Activated CD8-positive, alpha-beta T cell treated with anti-CD3 and anti-CD28 coated beads, Interleukin-2, amount 10 ng/mL, durations not matched to agents 7 days and 5 days (primary cell): ENCODE results near the gene CDR2. TPM values are rescaled to one million over a fixed set of nuclear protein-coding genes. Genes with fewer than 3 reads are reported as not detected.

Experiments used
- ATAC-seq: fragments of 150-1000 bp; cut with Tn5 transposase; one replicate; pipeline ENCODE4 v1.10.0; 2021; ENCODE audit warnings: moderate library complexity
- CTCF ChIA-PET: fragments of 350-600 bp; sonication (Branson Sonifier 250); formaldehyde crosslinking; loops from one replicate; lab custom pipeline; 2021; ENCODE audit warnings: antibody characterized with exemption; lab: Charles Lee
- POLR2A ChIA-PET: fragments of 350-600 bp; sonication (Branson Sonifier 250); formaldehyde crosslinking; loops from one replicate; lab custom pipeline; 2021; ENCODE audit warnings: antibody characterized with exemption; lab: Charles Lee
- DNase-seq: peaks from one replicate; pipeline ENCODE4 v3.0.0-alpha.2; 2020
- H3K27ac Mint-ChIP-seq: one replicate; pipeline ENCODE4 v1.8.0; 2021; ENCODE audit warnings: mild to moderate bottlenecking, mixed read lengths
- H3K27me3 Mint-ChIP-seq: one replicate; pipeline ENCODE4 v1.8.0; 2021; ENCODE audit warnings: low read depth, mixed read lengths
- H3K36me3 Mint-ChIP-seq: one replicate; pipeline ENCODE4 v1.8.0; 2021; ENCODE audit warnings: low read depth, mixed read lengths
- H3K4me1 Mint-ChIP-seq: one replicate; pipeline ENCODE4 v1.8.0; 2021; ENCODE audit warnings: low read depth, mixed read lengths
- H3K4me3 Mint-ChIP-seq: one replicate; pipeline ENCODE4 v1.8.0; 2021; ENCODE audit warnings: mild to moderate bottlenecking, mixed read lengths
- H3K9me3 Mint-ChIP-seq: one replicate; pipeline ENCODE4 v1.8.0; 2022; ENCODE audit warnings: mixed read lengths; ENCODE audit not compliant: insufficient read depth
- total RNA-seq, 2 experiments: library from RNA; stranded (reverse); gene quantifications; one replicate each; pipeline ENCODE4 v1.2.3, GENCODE V29; 2021

Gene CDR2
- total RNA-seq, 2 experiments from 2014 or later: 39.1 to 44.6 TPM

DNA sequence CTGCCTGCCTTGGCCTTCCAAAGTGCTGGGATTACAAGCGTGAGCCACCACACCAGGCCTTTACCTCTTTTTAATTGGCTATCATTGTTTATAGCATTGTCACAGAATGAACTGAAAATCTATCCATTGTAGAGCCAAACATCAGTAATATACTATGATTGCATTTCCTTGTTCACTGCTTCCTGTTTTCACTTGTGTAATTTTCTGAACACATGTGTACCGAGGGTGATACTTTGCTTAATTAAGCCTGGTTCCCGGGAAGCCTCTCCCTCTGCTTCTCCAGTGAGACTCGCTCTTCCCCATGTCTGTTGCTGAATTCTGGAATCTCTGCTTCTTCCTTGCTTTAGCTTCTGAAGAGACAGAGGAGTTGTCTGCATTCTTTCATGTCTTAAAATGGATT is 44.1 kb downstream of the CDR2 start:
- no peak overlapping the region for H3K4me3 Mint-ChIP-seq
- H3K4me1 Mint-ChIP-seq: peaks cover 2% of the 10 kb centered on the region
- DNase-seq (no peak), ATAC-seq (no peak)
- CTCF ChIA-PET: interaction anchor here (1.0 to 1.7 kb wide), 2 partner anchors 9 to 23 kb away, joined by 3 read pairs; no protein-coding TSS in a partner anchor
- peaks cover 61% of the 10 kb centered on the region for H3K36me3 Mint-ChIP-seq
- H3K27ac Mint-ChIP-seq: peak overlapping the region; percentile 46
- no peaks in the 10 kb centered on the region for H3K9me3 Mint-ChIP-seq
- POLR2A ChIA-PET: interaction anchor here (2.0 kb wide), 1 partner anchor 43 kb away, joined by 7 read pairs; no protein-coding TSS in a partner anchor
- H3K27me3 Mint-ChIP-seq: no peaks in the 10 kb centered on the region

DNA sequence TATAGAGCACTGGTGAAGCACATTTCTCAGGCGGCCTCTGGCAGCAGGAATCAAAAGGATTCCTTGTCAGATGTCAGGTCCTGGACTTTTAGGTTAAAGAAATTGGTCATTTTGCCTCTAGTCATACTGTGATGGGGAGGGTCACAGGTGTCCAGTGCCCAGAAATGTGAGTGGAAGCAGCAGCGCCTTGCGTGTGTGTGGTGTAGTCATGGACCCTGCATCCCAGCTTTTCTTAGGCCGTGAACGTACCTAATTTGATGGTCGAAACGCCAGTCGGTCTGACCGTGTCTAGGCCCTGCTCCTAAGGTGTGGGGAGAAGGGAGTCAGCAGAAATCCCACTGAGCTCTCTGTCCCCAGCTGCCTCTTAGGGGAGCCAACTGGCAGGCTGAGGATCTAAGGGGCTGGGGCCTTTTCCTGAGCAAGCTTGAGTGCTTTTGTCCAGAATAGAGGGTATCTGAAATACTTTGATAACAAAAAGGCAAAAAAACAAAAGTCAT is 45.2 kb downstream of the CDR2 start:
- peaks cover 50% of the 10 kb centered on the region for H3K36me3 Mint-ChIP-seq
- H3K9me3 Mint-ChIP-seq: no peaks in the 10 kb centered on the region
- H3K4me3 Mint-ChIP-seq: no peak overlapping the region
- ChIA-PET POLR2A (interaction anchor here (1.6 to 2.0 kb wide), 2 partner anchors 29 to 44 kb away, joined by 6 to 7 read pairs; no protein-coding TSS in a partner anchor), CTCF (interaction anchor here (1.1 to 1.7 kb wide), 2 partner anchors 24 to 28 kb away, joined by 3 read pairs; no protein-coding TSS in a partner anchor)
- ATAC-seq (no peak), DNase-seq (no peak)
- no peak overlapping the region for H3K27ac Mint-ChIP-seq
- peaks cover 2% of the 10 kb centered on the region for H3K4me1 Mint-ChIP-seq
- no peaks in the 10 kb centered on the region for H3K27me3 Mint-ChIP-seq

DNA sequence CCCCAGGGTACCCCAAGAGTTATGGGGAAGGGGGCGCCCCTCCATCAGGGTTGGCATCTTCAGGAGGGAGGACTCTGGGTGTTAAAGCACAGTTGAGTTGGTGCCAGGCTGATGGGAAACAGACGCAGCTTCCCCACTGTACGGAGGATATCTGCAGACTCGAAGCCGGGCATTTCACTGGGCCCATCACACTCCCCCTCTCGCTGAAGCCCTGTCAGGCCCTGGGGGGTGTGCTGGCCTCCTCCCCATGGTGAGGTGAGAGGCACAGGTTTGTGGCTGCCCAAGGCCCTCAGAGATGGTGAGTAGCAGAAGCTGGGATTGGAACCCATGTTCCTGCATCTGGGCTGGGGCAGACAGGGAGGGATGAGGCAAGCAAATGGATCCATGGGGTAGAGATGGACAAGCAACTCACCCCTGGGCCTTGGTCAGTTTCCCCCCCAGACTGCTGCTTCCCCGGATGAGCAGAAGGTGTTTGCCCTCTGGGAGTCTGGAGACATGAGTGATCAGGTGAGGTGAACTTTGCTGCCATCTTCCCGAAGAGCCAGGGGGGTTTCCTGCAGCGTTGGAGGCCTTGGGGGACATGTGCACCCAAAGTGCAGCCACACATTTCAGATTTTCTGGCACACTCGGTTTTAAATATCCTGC is 46.2 kb downstream of the CDR2 start:
- Mint-ChIP-seq H3K4me3 (no peak overlapping the region), H3K9me3 (no peaks in the 10 kb centered on the region), H3K27me3 (no peaks in the 10 kb centered on the region), H3K4me1 (peaks cover 2% of the 10 kb centered on the region), H3K27ac (no peak overlapping the region), H3K36me3 (peaks cover 44% of the 10 kb centered on the region)
- no peak for DNase-seq
- CTCF ChIA-PET: no interaction called here
- POLR2A ChIA-PET: interaction anchor here (1.6 to 2.0 kb wide), 2 partner anchors 30 to 45 kb away, joined by 6 to 7 read pairs; no protein-coding TSS in a partner anchor
- ATAC-seq: no peak

DNA sequence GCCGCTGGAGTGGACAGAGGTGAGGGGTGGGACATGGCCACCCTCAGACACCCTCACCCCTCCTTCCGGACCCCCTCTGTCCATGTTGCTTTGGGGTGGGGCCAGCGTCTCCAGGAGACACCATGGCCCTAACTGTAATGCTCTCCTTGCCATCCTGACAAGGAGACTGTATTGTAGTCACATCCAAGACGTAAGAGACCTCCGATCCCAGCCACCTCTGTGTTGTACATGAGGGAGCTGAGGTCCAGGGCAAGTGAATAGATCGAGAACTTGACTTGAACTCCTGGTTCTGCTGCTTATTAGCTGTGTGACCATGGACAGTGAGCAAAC is 47.0 kb downstream of the CDR2 start:
- Mint-ChIP-seq H3K4me3 (no peak overlapping the region), H3K27ac (no peak overlapping the region), H3K9me3 (no peaks in the 10 kb centered on the region), H3K4me1 (peaks cover 2% of the 10 kb centered on the region), H3K36me3 (peaks cover 41% of the 10 kb centered on the region), H3K27me3 (no peaks in the 10 kb centered on the region)
- no peak for ATAC-seq
- ChIA-PET POLR2A (interaction anchor here (1.6 kb wide), 1 partner anchor 31 kb away, joined by 6 read pairs; no protein-coding TSS in a partner anchor), CTCF (no interaction called here)
- no peak for DNase-seq

DNA sequence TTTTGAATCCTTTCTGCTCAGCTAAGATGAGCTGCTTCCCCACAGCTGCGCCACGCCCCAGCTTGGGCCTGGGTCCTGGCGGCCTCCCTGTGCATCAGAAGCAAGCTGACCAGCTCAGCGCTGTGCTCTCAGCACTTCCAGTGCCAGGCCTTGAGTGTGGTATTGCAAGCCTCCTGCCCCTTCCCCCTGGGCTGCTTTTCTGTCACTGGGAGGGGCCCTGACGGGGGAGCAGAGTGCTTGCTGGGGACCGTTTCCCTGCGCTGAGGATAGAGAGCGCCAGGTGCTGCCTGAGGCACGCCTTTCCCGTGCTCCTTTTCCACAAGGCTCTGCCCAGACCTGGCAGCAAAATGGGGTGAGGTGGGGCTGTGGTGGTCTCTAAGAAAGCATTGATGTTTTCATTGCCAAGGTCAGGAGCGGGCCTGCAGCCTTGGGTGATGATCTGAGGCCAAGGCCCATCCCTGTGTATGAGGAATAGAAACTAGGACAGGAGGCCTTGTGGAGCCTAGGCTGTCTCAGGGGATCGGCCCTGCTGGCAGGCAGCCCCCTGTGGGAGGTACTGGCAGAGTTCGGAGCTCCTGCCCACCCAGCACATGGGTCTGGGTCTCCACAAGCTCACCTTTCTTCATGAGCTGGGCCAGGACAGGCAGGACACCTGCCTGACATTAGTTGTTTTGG is 47.5 kb downstream of the CDR2 start:
- ChIA-PET POLR2A (no interaction called here), CTCF (no interaction called here)
- H3K36me3 Mint-ChIP-seq: peaks cover 36% of the 10 kb centered on the region
- H3K27me3 Mint-ChIP-seq: no peaks in the 10 kb centered on the region
- H3K9me3 Mint-ChIP-seq: no peaks in the 10 kb centered on the region
- ATAC-seq (no peak), DNase-seq (no peak)
- peaks cover 2% of the 10 kb centered on the region for H3K4me1 Mint-ChIP-seq
- no peak overlapping the region for H3K4me3 Mint-ChIP-seq
- no peak overlapping the region for H3K27ac Mint-ChIP-seq

DNA sequence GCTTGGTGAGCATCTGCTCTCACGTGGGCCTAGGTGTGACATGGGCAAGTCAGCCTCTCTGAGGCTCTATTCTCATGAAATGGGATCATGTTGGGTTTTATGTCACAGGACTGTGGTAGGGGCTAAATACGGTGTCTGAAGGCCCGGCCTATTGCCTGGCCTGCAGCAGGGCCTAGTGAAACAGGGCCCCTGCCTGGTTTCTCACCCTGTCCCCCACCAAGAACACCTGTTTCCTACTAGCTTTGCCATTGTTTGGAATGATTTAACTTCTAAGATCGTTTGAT is 48.1 kb downstream of the CDR2 start:
- POLR2A ChIA-PET: no interaction called here
- no peak overlapping the region for H3K4me3 Mint-ChIP-seq
- H3K27ac Mint-ChIP-seq: no peak overlapping the region
- CTCF ChIA-PET: no interaction called here
- no peak for DNase-seq
- ATAC-seq: no peak
- peaks cover 2% of the 10 kb centered on the region for H3K4me1 Mint-ChIP-seq
- no peaks in the 10 kb centered on the region for H3K9me3 Mint-ChIP-seq
- H3K36me3 Mint-ChIP-seq: peaks cover 33% of the 10 kb centered on the region
- H3K27me3 Mint-ChIP-seq: no peaks in the 10 kb centered on the region

DNA sequence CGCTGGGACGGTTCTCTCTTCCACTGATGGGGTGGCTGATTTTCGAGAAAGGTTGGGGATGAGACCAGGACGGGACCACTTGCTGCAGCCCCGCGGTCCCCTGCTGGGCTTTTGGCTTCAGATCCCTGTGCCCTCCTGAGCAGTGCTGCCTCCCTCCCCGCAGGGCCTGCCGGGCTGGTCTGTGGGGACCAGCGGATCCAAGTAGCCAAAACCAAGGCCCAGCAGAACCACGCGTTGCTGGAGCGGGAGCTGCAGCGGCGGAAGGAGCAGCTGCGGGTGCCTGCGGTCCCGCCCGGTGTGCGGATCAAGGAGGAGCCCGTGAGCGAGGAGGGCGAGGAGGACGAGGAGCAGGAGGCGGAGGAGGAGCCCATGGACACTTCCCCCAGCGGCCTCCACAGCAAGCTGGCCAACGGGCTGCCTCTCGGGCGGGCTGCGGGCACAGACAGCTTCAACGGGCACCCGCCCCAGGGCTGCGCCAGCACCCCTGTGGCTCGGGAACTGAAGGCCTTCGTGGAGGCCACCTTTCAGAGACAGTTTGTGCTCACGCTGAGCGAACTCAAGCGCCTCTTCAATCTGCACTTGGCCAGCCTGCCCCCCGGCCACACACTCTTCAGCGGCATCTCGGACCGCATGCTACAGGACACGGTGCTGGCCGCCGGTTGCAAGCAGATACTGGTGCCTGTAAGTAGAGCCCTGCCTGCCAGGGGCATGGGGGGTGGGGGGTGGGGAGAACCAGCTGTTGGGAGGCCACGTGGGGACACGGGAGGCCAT is 48.6 kb downstream of the CDR2 start:
- Mint-ChIP-seq H3K27ac (no peak overlapping the region), H3K36me3 (peaks cover 36% of the 10 kb centered on the region), H3K4me3 (no peak overlapping the region), H3K27me3 (no peaks in the 10 kb centered on the region), H3K4me1 (no peaks in the 10 kb centered on the region), H3K9me3 (no peaks in the 10 kb centered on the region)
- ATAC-seq (no peak), DNase-seq (no peak)
- ChIA-PET CTCF (interaction anchor here (0.7 kb wide), 1 partner anchor 10 kb away, joined by 3 read pairs; no protein-coding TSS in a partner anchor), POLR2A (interaction anchor here (0.5 kb wide), 1 partner anchor 10 kb away, joined by 3 read pairs; no protein-coding TSS in a partner anchor)

DNA sequence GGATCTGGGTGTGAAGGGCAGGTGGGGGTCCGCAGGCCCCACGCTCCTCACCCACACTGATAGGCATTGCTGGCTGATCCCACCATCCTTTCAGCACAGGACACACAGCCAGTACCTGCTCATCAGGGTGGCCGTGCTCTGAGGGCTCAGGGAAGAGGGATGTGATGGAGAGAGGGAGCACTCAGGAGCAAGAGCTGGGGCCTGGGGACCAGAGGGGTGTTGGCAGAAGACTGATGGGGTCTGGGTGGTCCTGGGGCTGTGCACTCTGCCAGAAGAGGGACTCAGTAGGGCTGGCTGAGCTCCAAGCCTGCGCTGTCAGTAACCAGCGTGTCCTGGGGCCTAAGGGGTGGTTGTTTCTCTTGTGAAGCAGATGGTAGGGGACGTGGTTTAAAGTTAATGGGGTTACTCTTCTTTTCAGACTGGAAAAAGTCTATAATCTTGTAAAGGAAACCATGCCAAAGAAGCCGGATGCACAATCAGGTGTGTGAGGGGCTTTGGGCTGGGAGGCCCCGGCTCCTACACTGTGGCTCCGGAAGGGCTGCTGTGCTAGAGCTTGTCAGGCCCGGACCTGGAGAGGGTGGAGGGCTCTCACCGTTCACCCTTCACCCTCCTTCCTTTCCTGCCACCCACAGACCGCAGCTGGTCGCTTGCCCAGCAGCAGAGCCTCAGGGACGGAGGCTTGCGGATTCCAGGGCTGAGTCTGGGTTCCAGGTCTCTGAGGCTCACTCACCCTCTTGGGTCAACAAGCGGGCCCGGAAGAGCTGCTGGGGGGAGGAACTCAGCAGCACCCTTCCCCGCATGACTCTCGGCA is 49.4 kb downstream of the CDR2 start:
- Mint-ChIP-seq H3K4me3 (no peak overlapping the region), H3K4me1 (no peaks in the 10 kb centered on the region), H3K9me3 (no peaks in the 10 kb centered on the region), H3K27ac (peak overlapping the region; percentile 5), H3K36me3 (peaks cover 40% of the 10 kb centered on the region), H3K27me3 (no peaks in the 10 kb centered on the region)
- ATAC-seq (no peak), DNase-seq (no peak)
- ChIA-PET CTCF (interaction anchor here (0.7 kb wide), 1 partner anchor 11 kb away, joined by 3 read pairs; no protein-coding TSS in a partner anchor), POLR2A (interaction anchor here (0.5 kb wide), 1 partner anchor 9 kb away, joined by 3 read pairs; no protein-coding TSS in a partner anchor)

DNA sequence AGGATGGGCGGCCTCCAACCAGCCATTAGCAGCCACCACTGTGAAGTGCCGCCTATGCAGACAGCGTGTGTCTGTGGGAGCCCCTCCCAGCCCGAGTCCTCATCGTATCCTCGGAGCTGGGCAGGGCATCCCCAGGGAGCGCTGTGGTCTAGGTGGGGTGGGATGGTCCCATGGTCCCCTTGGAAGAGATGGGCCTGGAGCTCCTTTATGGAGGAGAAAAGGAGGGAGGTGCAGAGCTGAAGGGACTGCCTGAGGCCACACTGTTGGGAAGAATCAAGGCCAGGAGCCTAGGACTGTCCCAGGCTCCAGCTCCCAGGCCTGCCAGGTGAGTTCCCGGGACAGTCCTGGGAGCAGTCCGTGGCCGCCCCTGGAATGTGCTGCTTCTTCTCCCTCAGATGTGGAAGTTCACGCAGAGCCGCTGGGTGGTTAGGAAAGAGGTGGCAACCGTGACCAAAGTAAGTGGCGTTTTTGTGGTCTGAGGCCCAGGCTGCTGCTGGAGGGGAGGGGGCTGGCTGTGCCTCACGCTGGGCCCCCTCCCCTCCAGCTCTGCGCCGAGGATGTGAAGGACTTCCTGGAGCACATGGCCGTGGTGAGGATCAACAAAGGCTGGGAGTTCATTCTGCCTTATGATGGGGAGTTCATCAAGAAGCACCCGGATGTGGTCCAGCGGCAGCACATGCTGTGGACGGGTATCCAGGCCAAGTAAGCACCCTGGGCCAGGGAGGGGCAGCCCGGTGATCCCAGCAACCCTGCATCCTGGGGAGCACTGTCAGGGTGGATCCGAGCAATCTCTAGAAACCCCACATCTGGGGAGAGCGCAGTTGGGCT is 50.2 kb downstream of the CDR2 start:
- CTCF ChIA-PET: no interaction called here

DNA sequence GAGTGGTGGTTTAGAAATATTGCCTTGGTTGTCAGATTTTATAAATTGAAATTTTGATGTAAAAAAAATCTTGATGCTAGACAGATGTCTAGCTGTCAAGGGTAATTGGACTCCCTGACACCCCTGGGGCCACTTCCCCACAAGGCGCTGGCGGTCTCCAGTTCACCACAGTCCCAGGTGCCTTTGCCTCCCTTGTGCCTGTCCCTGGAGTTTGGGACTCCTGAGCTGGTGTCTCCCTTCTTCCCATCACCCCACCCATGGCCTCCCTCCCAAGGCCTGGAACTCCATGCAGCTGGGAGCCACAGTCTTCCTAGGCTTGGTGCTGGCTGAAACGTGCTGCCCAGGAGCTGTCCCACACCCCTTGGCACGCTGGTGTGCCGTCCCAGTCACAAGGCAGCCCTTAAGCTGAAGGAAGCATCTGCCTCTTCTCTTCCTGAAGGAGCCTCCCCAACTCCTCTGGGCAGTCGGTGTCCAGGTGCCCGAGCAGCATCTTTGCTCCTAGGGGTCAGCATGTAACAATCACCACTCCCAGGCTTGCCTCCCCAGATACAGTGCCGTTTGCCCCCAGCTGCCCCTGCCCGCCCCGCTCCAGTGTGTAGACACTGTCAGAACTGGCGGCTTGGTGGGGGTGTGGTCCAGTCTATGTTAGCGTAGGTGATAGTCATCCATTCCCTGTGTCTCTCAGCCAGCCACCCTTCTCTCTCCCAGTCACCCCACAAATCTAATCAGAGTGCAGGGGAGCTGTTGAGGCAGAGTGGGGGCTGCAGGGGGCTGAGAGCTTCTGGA is 51.1 kb downstream of the CDR2 start:
- H3K4me3 Mint-ChIP-seq: no peak overlapping the region
- no peaks in the 10 kb centered on the region for H3K4me1 Mint-ChIP-seq
- no peaks in the 10 kb centered on the region for H3K9me3 Mint-ChIP-seq
- ChIA-PET CTCF (no interaction called here), POLR2A (no interaction called here)
- ATAC-seq: no peak
- H3K27ac Mint-ChIP-seq: no peak overlapping the region
- no peak for DNase-seq
- no peaks in the 10 kb centered on the region for H3K27me3 Mint-ChIP-seq
- H3K36me3 Mint-ChIP-seq: peaks cover 37% of the 10 kb centered on the region

More for the DNA sequence above, 50.2 kb downstream of the CDR2 start:
- H3K27ac Mint-ChIP-seq: peak overlapping the region; percentile 5
- no peak overlapping the region for H3K4me3 Mint-ChIP-seq
- ATAC-seq (no peak), DNase-seq (no peak)
- peaks cover 36% of the 10 kb centered on the region for H3K36me3 Mint-ChIP-seq
- no peaks in the 10 kb centered on the region for H3K9me3 Mint-ChIP-seq
- H3K4me1 Mint-ChIP-seq: no peaks in the 10 kb centered on the region
- POLR2A ChIA-PET: no interaction called here
- H3K27me3 Mint-ChIP-seq: no peaks in the 10 kb centered on the region
